Activated naive CD8-positive, alpha-beta T cell treated with anti-CD3 and anti-CD28 coated beads for 36 hours (primary cell): ENCODE data around the gene PEPD. TPM values are rescaled to one million over a fixed set of nuclear protein-coding genes. Genes with fewer than 3 reads are reported as not detected.
"Not testable (repeated sequence)": the region's sequence is repeated elsewhere in the genome, so short reads cannot be mapped to it uniquely, and the experiment has no call there.

ENCODE experiments used
- DNase-seq: peaks from one replicate; pipeline ENCODE4 v3.0.0; 2021
- H3K27ac Mint-ChIP-seq: one replicate; pipeline ENCODE4 v1.8.0; 2022; ENCODE audit warnings: mild to moderate bottlenecking, moderate library complexity, mixed read lengths
- H3K27me3 Mint-ChIP-seq: one replicate; pipeline ENCODE4 v1.8.0; 2022; ENCODE audit warnings: mild to moderate bottlenecking, mixed read lengths
- H3K36me3 Mint-ChIP-seq: one replicate; pipeline ENCODE4 v1.8.0; 2021; ENCODE audit warnings: mild to moderate bottlenecking, mixed read lengths
- H3K4me1 Mint-ChIP-seq: one replicate; pipeline ENCODE4 v1.8.0; 2021; ENCODE audit warnings: mixed read lengths
- H3K4me3 Mint-ChIP-seq: one replicate; pipeline ENCODE4 v1.8.0; 2022; ENCODE audit warnings: mild to moderate bottlenecking, moderate library complexity, mixed read lengths
- H3K9me3 Mint-ChIP-seq: one replicate; pipeline ENCODE4 v1.8.0; 2022; ENCODE audit warnings: mixed read lengths
- total RNA-seq, 2 experiments: library from RNA; stranded (reverse); gene quantifications; one replicate each; pipeline ENCODE4 v1.2.3, GENCODE V29; 2021

PEPD gene
- total RNA-seq, 2 experiments from 2014 or later: 36.3 to 39.4 TPM

- H3K4me3 Mint-ChIP-seq: no peak overlapping the region
- no peak for DNase-seq
- H3K4me1 Mint-ChIP-seq: no peaks in the 10 kb centered on the region
- no peaks in the 10 kb centered on the region for H3K27me3 Mint-ChIP-seq
- no peak overlapping the region for H3K27ac Mint-ChIP-seq
- H3K9me3 Mint-ChIP-seq: no peaks in the 10 kb centered on the region
- no peaks in the 10 kb centered on the region for H3K36me3 Mint-ChIP-seq
Observed at GRCh38 chr19:33499671-33500506, 21.7 kb downstream of the PEPD start.

- Mint-ChIP-seq H3K27me3 (no peaks in the 10 kb centered on the region), H3K4me3 (no peak overlapping the region), H3K9me3 (no peaks in the 10 kb centered on the region), H3K4me1 (no peaks in the 10 kb centered on the region), H3K27ac (no peak overlapping the region), H3K36me3 (no peaks in the 10 kb centered on the region)
- no peak for DNase-seq
Observed at GRCh38 chr19:33499248-33499647, 22.3 kb downstream of the PEPD start.

- no peak overlapping the region for H3K27ac Mint-ChIP-seq
Observed at GRCh38 chr19:33498391-33499000, 23.1 kb downstream of the PEPD start.

GRCh38 chr19:33497778-33498175 lies 23.8 kb downstream of the PEPD start:
- Mint-ChIP-seq H3K4me1 (no peaks in the 10 kb centered on the region), H3K36me3 (no peaks in the 10 kb centered on the region), H3K9me3 (no peaks in the 10 kb centered on the region), H3K27me3 (no peaks in the 10 kb centered on the region), H3K4me3 (no peak overlapping the region), H3K27ac (no peak overlapping the region)
- no peak for DNase-seq

More at GRCh38 chr19:33498391-33499000, 23.1 kb downstream of the PEPD start:
- Mint-ChIP-seq H3K4me1 (no peaks in the 10 kb centered on the region), H3K36me3 (no peaks in the 10 kb centered on the region), H3K9me3 (no peaks in the 10 kb centered on the region), H3K27me3 (no peaks in the 10 kb centered on the region), H3K4me3 (no peak overlapping the region)
- no peak for DNase-seq

- Mint-ChIP-seq H3K27me3 (no peaks in the 10 kb centered on the region), H3K4me3 (no peak overlapping the region), H3K27ac (no peak overlapping the region), H3K9me3 (no peaks in the 10 kb centered on the region), H3K36me3 (no peaks in the 10 kb centered on the region), H3K4me1 (no peaks in the 10 kb centered on the region)
- DNase-seq: no peak
Observed at GRCh38 chr19:33497131-33497777, 24.3 kb downstream of the PEPD start.

GRCh38 chr19:33496038-33496895 lies 25.3 kb downstream of the PEPD start:
- Mint-ChIP-seq H3K27ac (no peak overlapping the region), H3K36me3 (no peaks in the 10 kb centered on the region), H3K27me3 (no peaks in the 10 kb centered on the region), H3K4me1 (no peaks in the 10 kb centered on the region), H3K4me3 (no peak overlapping the region), H3K9me3 (no peaks in the 10 kb centered on the region)
- no peak for DNase-seq

- Mint-ChIP-seq H3K9me3 (no peaks in the 10 kb centered on the region), H3K27me3 (no peaks in the 10 kb centered on the region), H3K4me3 (no peak overlapping the region), H3K36me3 (no peaks in the 10 kb centered on the region), H3K27ac (no peak overlapping the region), H3K4me1 (no peaks in the 10 kb centered on the region)
- no peak for DNase-seq
Observed at GRCh38 chr19:33493401-33494275, 28.0 kb downstream of the PEPD start.

- no peaks in the 10 kb centered on the region for H3K36me3 Mint-ChIP-seq
- no peaks in the 10 kb centered on the region for H3K27me3 Mint-ChIP-seq
- no peak for DNase-seq
- H3K27ac Mint-ChIP-seq: no peak overlapping the region
- no peaks in the 10 kb centered on the region for H3K4me1 Mint-ChIP-seq
- H3K9me3 Mint-ChIP-seq: no peaks in the 10 kb centered on the region
- H3K4me3 Mint-ChIP-seq: no peak overlapping the region
Observed at GRCh38 chr19:33492951-33493350, 28.6 kb downstream of the PEPD start.

GRCh38 chr19:33492090-33492489 lies 29.5 kb downstream of the PEPD start:
- DNase-seq: no peak
- Mint-ChIP-seq H3K36me3 (no peaks in the 10 kb centered on the region), H3K27ac (no peak overlapping the region), H3K27me3 (no peaks in the 10 kb centered on the region), H3K9me3 (no peaks in the 10 kb centered on the region), H3K4me3 (no peak overlapping the region), H3K4me1 (no peaks in the 10 kb centered on the region)

GRCh38 chr19:33490596-33490995 lies 31.0 kb downstream of the PEPD start:
- H3K4me3 Mint-ChIP-seq, H3K9me3 Mint-ChIP-seq, H3K4me1 Mint-ChIP-seq, H3K27ac Mint-ChIP-seq, H3K27me3 Mint-ChIP-seq, H3K36me3 Mint-ChIP-seq, DNase-seq: not testable (repeated sequence)

GRCh38 chr19:33490041-33490451 lies 31.5 kb downstream of the PEPD start:
- H3K9me3 Mint-ChIP-seq: peaks cover 1% of the 10 kb centered on the region
- DNase-seq: no peak
- no peak overlapping the region for H3K27ac Mint-ChIP-seq
- H3K27me3 Mint-ChIP-seq: no peaks in the 10 kb centered on the region
- H3K4me3 Mint-ChIP-seq: no peak overlapping the region
- H3K4me1 Mint-ChIP-seq: no peaks in the 10 kb centered on the region
- H3K36me3 Mint-ChIP-seq: peaks cover 14% of the 10 kb centered on the region

GRCh38 chr19:33488826-33489225 lies 32.8 kb downstream of the PEPD start:
- peaks cover 1% of the 10 kb centered on the region for H3K9me3 Mint-ChIP-seq
- H3K27me3 Mint-ChIP-seq: no peaks in the 10 kb centered on the region
- no peaks in the 10 kb centered on the region for H3K4me1 Mint-ChIP-seq
- no peak for DNase-seq
- no peak overlapping the region for H3K4me3 Mint-ChIP-seq
- no peak overlapping the region for H3K27ac Mint-ChIP-seq
- H3K36me3 Mint-ChIP-seq: peaks cover 19% of the 10 kb centered on the region

GRCh38 chr19:33487901-33488800 lies 33.4 kb downstream of the PEPD start:
- H3K36me3 Mint-ChIP-seq: peaks cover 25% of the 10 kb centered on the region
- no peak for DNase-seq
- no peaks in the 10 kb centered on the region for H3K4me1 Mint-ChIP-seq
- peaks cover 3% of the 10 kb centered on the region for H3K9me3 Mint-ChIP-seq
- H3K27me3 Mint-ChIP-seq: no peaks in the 10 kb centered on the region
- no peak overlapping the region for H3K4me3 Mint-ChIP-seq
- H3K27ac Mint-ChIP-seq: no peak overlapping the region
